ENCODE results near the gene EPO.

The EPO gene

DNA sequence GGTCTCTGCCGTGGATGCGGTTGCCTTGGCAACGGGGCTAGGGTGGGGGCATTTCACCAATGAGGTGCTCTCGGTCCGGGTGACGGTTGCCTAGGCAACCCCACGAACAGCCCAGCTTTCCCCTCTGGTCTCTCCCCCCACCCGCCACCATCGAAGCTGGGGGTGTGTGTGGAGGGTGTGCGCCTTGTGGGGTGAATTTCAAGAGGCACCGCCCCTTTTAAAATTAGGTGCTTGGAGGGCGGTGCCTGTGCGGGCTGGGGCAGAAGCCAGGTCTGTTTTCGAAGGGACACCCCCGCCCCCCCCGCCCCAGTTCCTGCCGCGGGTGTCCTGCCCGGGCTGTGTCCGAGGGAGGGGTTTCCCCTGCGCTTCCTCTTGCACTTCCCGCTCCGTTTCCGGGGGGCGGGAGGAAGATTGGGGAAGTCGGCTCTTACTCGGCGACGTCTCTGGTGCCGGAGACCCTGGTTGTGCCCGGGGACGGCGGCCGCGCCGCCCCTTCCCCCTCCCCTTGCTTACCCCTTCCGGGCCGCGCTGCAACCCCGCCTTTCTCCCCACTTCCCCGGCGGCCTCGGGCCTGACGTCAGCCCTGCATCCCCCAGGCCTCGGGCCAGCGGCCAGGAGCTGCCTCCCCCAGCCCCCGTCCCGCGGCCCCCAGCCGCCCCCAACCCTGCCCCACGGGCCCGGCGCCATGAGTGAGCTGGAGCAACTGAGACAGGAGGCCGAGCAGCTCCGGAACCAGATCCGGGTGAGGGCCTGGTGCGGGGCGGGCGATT lies 44.5 kb upstream of the EPO start:
- no peaks in the 10 kb centered on the region for H3K36me3 ChIP-seq (replicated peaks; ENCODE audit: insufficient read depth, low read length)
- peak overlapping the region; percentile 50; the same call in 1 of the 2 replicates for H3K9ac ChIP-seq (ENCODE audit: low read length)
- H4K20me1 ChIP-seq (ENCODE audit: insufficient read depth, low read length), result no peaks in the 10 kb centered on the region
- TF ChIP-seq EZH2 (optimal IDR thresholded peaks at IDR 0.05; ENCODE audit: low read depth, low read length), result no peak
- no peak for TF ChIP-seq EZH2phosphoT487 (IDR thresholded peaks at IDR 0.05; ENCODE audit: low read length)
- TF ChIP-seq, protein P1, sequence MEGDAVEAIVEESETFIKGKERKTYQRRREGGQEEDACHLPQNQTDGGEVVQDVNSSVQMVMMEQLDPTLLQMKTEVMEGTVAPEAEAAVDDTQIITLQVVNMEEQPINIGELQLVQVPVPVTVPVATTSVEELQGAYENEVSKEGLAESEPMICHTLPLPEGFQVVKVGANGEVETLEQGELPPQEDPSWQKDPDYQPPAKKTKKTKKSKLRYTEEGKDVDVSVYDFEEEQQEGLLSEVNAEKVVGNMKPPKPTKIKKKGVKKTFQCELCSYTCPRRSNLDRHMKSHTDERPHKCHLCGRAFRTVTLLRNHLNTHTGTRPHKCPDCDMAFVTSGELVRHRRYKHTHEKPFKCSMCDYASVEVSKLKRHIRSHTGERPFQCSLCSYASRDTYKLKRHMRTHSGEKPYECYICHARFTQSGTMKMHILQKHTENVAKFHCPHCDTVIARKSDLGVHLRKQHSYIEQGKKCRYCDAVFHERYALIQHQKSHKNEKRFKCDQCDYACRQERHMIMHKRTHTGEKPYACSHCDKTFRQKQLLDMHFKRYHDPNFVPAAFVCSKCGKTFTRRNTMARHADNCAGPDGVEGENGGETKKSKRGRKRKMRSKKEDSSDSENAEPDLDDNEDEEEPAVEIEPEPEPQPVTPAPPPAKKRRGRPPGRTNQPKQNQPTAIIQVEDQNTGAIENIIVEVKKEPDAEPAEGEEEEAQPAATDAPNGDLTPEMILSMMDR (IDR thresholded peaks at IDR 0.05; ENCODE audit: low read length), result no peak
- peaks cover 14% of the 10 kb centered on the region for H3K27me3 ChIP-seq (replicated peaks; ENCODE audit: insufficient read depth, low read length)
- H3K9me2 ChIP-seq (replicated peaks; ENCODE audit: insufficient read depth, low read length), result no peaks in the 10 kb centered on the region
- DNase-seq, result peak; percentile 87
- no peaks in the 10 kb centered on the region for H3K4me1 ChIP-seq (ENCODE audit: low read length)
- no peak overlapping the region; the same call in 1 of the 2 replicates for H3K27ac ChIP-seq (ENCODE audit: low read length)
- H3F3A ChIP-seq (ENCODE audit: insufficient read depth, low read length), result peaks cover 5% of the 10 kb centered on the region; the same call in 1 of the 2 replicates
- H3K4me2 ChIP-seq (ENCODE audit: low read depth, low read length), result peak overlapping the region; percentile 51
- 0 out of 2 replicates have a peak overlapping the region, but pooled peaks have one; percentile 35 for H2AFZ ChIP-seq (ENCODE audit: low read length)
- H3K9me3 ChIP-seq (replicated peaks; ENCODE audit: insufficient read depth, low read length), result no peaks in the 10 kb centered on the region
- peak overlapping the region; percentile 65 for H3K4me3 ChIP-seq (ENCODE audit: low read length)
- peaks cover 46% of the 10 kb centered on the region for H3K79me2 ChIP-seq (ENCODE audit: low read length)

DNA sequence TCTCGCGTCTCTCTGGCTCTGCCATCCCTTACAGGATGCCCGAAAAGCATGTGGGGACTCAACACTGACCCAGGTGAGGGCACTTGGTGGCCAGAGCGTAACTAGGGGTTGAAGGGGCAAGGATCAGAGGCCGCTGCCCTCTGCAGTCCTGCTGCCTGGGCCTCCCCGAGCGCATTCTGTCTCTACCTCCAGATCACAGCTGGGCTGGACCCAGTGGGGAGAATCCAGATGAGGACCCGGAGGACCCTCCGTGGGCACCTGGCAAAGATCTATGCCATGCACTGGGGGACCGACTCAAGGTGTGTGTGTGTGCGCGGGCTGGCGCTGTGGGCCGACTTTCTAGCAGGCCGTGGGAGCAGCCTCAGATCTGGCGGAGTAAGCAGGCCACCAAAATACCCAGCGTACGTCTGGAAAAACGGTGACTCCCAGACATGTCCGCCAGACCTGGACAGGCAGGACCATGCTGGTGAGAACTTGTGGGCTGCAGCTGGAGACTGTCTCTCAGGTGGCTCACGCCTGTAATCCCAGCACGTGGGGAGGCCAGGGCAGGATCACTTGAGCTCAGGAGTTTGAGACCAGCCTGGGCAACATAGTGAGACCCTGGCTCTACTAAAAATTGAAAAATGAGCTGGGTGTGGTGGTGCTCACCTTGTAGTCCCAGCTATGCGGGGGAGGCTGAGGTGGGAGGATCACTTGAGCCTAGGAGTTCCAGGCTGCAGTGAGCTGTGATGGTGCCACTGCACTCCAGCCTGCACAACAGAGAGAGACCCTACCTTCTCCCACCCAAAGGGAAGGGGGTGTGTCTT lies 43.6 kb upstream of the EPO start:
- Histone ChIP-seq H3K4me3 (ENCODE audit: low read length) (peak overlapping the region; percentile 65), H2AFZ (ENCODE audit: low read length) (no peak overlapping the region), H3K36me3 (replicated peaks; ENCODE audit: insufficient read depth, low read length) (no peaks in the 10 kb centered on the region), H3K4me2 (ENCODE audit: low read depth, low read length) (peak overlapping the region; percentile 51; the same call in 1 of the 2 replicates), H3K9ac (ENCODE audit: low read length) (no peak overlapping the region), H3K27me3 (replicated peaks; ENCODE audit: insufficient read depth, low read length) (peaks cover 4% of the 10 kb centered on the region), H3K9me2 (replicated peaks; ENCODE audit: insufficient read depth, low read length) (no peaks in the 10 kb centered on the region), H3F3A (ENCODE audit: insufficient read depth, low read length) (peaks cover 8% of the 10 kb centered on the region; the same call in 1 of the 2 replicates), H4K20me1 (ENCODE audit: insufficient read depth, low read length) (no peaks in the 10 kb centered on the region), H3K79me2 (ENCODE audit: low read length) (peaks cover 46% of the 10 kb centered on the region), H3K4me1 (ENCODE audit: low read length) (no peaks in the 10 kb centered on the region), H3K27ac (ENCODE audit: low read length) (no peak overlapping the region), H3K9me3 (replicated peaks; ENCODE audit: insufficient read depth, low read length) (no peaks in the 10 kb centered on the region)
- TF ChIP-seq EZH2 (optimal IDR thresholded peaks at IDR 0.05; ENCODE audit: low read depth, low read length) (no peak), EZH2phosphoT487 (IDR thresholded peaks at IDR 0.05; ENCODE audit: low read length) (no peak)
- TF ChIP-seq, protein P1 (IDR thresholded peaks at IDR 0.05; ENCODE audit: low read length), result no peak
- no peak for DNase-seq

DNA sequence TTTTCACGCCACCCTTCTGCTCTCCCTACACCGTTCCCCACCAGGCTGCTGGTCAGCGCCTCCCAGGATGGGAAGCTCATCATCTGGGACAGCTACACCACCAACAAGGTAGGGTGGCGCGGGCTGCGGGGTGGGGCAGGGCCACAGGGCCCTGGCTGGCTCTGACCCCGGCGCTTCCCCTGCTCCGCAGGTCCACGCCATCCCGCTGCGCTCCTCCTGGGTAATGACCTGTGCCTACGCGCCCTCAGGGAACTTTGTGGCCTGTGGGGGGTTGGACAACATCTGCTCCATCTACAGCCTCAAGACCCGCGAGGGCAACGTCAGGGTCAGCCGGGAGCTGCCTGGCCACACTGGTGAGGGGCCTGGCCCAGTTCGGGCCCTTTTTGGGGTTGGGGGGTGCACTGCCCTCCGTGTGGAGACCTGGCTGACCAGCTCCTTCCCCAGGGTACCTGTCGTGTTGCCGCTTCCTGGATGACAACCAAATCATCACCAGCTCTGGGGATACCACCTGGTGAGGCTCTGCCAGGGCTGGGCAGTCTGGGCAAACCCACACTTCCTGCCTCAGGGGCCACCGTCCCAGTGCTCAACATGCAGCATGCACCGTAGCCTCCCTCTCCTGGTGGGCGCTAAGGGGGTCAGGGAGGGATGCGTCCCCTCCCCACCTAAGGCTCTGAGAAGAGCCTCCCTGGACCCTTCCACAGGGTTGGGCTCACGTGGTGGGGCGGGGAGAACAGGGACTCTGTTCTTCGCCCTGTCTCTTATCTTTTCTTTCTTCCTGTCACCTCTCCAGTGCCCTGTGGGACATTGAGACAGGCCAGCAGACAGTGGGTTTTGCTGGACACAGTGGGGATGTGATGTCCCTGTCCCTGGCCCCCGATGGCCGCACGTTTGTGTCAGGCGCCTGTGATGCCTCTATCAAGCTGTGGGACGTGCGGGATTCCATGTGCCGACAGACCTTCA lies 42.7 kb upstream of the EPO start:
- TF ChIP-seq, protein P1 (IDR thresholded peaks at IDR 0.05; ENCODE audit: low read length), result no peak
- TF ChIP-seq EZH2 (optimal IDR thresholded peaks at IDR 0.05; ENCODE audit: low read depth, low read length), result no peak
- no peak for TF ChIP-seq EZH2phosphoT487 (IDR thresholded peaks at IDR 0.05; ENCODE audit: low read length)
- H3K9me2 ChIP-seq (replicated peaks; ENCODE audit: insufficient read depth, low read length), result no peaks in the 10 kb centered on the region
- no peaks in the 10 kb centered on the region for H4K20me1 ChIP-seq (ENCODE audit: insufficient read depth, low read length)
- H3K27ac ChIP-seq (ENCODE audit: low read length), result no peak overlapping the region
- peaks cover 8% of the 10 kb centered on the region; the same call in 1 of the 2 replicates for H3F3A ChIP-seq (ENCODE audit: insufficient read depth, low read length)
- no peak overlapping the region for H2AFZ ChIP-seq (ENCODE audit: low read length)
- DNase-seq, result no peak
- H3K9me3 ChIP-seq (replicated peaks; ENCODE audit: insufficient read depth, low read length), result no peaks in the 10 kb centered on the region
- no peaks in the 10 kb centered on the region for H3K4me1 ChIP-seq (ENCODE audit: low read length)
- H3K79me2 ChIP-seq (ENCODE audit: low read length), result peaks cover 46% of the 10 kb centered on the region
- no peaks in the 10 kb centered on the region for H3K36me3 ChIP-seq (replicated peaks; ENCODE audit: insufficient read depth, low read length)
- no peak overlapping the region for H3K4me3 ChIP-seq (ENCODE audit: low read length)
- no peak overlapping the region for H3K9ac ChIP-seq (ENCODE audit: low read length)
- H3K27me3 ChIP-seq (replicated peaks; ENCODE audit: insufficient read depth, low read length), result no peaks in the 10 kb centered on the region
- no peak overlapping the region for H3K4me2 ChIP-seq (ENCODE audit: low read depth, low read length)
